NT2/D1 (cell line): ENCODE measurements around the gene NBPF6.
"Not testable (repeated sequence)": the region's sequence is repeated elsewhere in the genome, so short reads cannot be mapped to it uniquely, and the experiment has no call there.

Experiments
- DNase-seq: peaks from one replicate; pipeline ENCODE4 v3.0.0-alpha.2; 2011; ENCODE audit warnings: low read depth, low spot score
- H3K27me3 ChIP-seq: 2 replicates; pipeline ENCODE4 v1.6.0; 2011; ENCODE audit warnings: mild to moderate bottlenecking; ENCODE audit not compliant: insufficient read length, insufficient read depth
- H3K36me3 ChIP-seq: 2 replicates; pipeline ENCODE4 v1.6.1; 2011; ENCODE audit warnings: mild to moderate bottlenecking, low read length, mixed read lengths; ENCODE audit not compliant: insufficient read depth, insufficient read length
- H3K4me1 ChIP-seq: 2 replicates; pipeline ENCODE4 v1.5.1; 2011; ENCODE audit not compliant: insufficient read depth, insufficient read length
- H3K4me3 ChIP-seq: 2 replicates; pipeline ENCODE4 v1.5.1; 2011; ENCODE audit warnings: low read depth; ENCODE audit not compliant: insufficient read length
- H3K9ac ChIP-seq: 2 replicates; pipeline ENCODE4 v1.6.0; 2011; ENCODE audit warnings: low read depth; ENCODE audit not compliant: insufficient read length
- H3K9me3 ChIP-seq: 2 replicates; pipeline ENCODE4 v1.5.1; 2011; ENCODE audit warnings: mild to moderate bottlenecking, low read length; ENCODE audit not compliant: insufficient read depth

Gene NBPF6, protein sequence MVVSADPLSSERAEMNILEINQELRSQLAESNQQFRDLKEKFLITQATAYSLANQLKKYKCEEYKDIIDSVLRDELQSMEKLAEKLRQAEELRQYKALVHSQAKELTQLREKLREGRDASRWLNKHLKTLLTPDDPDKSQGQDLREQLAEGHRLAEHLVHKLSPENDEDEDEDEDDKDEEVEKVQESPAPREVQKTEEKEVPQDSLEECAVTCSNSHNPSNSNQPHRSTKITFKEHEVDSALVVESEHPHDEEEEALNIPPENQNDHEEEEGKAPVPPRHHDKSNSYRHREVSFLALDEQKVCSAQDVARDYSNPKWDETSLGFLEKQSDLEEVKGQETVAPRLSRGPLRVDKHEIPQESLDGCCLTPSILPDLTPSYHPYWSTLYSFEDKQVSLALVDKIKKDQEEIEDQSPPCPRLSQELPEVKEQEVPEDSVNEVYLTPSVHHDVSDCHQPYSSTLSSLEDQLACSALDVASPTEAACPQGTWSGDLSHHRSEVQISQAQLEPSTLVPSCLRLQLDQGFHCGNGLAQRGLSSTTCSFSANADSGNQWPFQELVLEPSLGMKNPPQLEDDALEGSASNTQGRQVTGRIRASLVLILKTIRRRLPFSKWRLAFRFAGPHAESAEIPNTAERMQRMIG

GRCh38 chr1:108450043-108450442, at the start of gene NBPF6:
TSS of gene NBPF6 (plus strand) at chr1:108450343. CDS start at chr1:108450602, 259 bp downstream.
- not testable (repeated sequence) for H3K4me3 ChIP-seq, H3K4me1 ChIP-seq, H3K9ac ChIP-seq, H3K27me3 ChIP-seq, H3K36me3 ChIP-seq, DNase-seq, H3K9me3 ChIP-seq

GRCh38 chr1:108411098-108411833, 38.9 kb upstream of the NBPF6 start:
- not testable (repeated sequence) for H3K9me3 ChIP-seq, H3K9ac ChIP-seq, DNase-seq, H3K36me3 ChIP-seq, H3K4me1 ChIP-seq, H3K27me3 ChIP-seq, H3K4me3 ChIP-seq

DNA sequence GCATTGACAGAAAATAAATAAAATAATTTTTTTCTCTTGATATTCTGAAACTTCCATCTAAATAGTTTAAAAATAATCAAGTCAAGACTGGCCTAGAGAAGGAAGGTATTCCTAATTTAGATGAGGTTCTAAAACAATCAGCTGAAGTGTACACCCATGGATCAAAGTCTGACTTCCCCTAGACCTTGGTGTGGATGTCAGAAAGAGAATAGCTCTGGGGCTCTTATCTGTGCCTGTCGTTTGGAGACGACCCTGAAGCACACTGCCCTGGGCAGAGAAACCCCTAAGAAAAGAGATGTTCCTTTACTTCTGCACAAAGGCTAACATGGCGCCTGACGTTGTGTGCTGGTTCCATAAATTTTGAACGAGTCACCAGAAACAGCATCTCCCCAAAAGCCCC, 30.0 kb upstream of the NBPF6 start:
- H3K9me3 ChIP-seq = not testable (repeated sequence)

DNA sequence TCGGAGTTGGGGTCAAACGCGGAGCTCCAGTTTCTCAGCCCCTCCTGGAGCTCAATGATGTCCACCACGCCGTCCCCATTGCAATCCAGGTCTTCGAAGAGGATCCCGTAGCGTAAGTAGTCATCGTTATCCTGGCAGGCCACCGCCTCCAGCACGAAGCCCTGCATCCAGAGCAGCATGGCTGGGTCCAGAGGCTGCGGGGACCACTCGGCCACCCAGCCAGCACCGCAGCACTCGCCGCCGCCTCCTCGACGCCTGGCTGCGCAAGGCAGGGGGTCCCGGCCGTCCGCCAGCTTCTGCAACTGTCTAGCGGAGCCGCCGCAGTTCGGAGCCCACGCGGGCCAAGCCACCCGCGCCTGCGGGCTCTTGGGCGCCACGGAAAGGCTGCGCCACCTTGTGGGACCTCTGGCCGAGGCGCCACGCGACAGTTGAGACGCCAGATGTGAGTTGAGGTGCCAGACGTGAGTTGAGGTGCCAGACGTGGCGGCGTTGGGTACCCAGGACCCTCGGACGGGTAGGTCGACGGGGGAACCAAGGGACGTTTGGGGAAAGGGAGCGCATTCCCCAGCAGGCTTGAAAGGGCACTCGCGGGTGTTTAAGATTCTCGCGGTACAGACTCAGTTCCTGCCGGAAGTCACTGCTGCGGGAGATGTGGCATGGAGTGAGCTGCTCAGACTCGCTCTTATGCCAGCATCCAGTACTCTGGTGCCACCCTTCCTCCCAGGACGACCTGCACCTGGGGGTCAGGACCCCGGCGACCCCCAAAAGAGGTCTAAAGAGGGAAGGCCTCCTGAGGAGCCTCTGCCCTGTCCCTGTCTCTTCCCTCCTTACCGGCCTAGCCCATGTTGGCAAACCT, 28.9 kb upstream of the NBPF6 start:
- not testable (repeated sequence) for DNase-seq, H3K9ac ChIP-seq, H3K4me1 ChIP-seq, H3K9me3 ChIP-seq, H3K36me3 ChIP-seq, H3K27me3 ChIP-seq, H3K4me3 ChIP-seq

More for the DNA sequence above, 30.0 kb upstream of the NBPF6 start:
- H3K36me3 ChIP-seq, H3K27me3 ChIP-seq, DNase-seq, H3K9ac ChIP-seq, H3K4me1 ChIP-seq, H3K4me3 ChIP-seq: not testable (repeated sequence)

- not testable (repeated sequence) for H3K36me3 ChIP-seq, H3K4me1 ChIP-seq, H3K27me3 ChIP-seq, DNase-seq, H3K9me3 ChIP-seq, H3K9ac ChIP-seq, H3K4me3 ChIP-seq
Measured at GRCh38 chr1:108426877-108427276, 23.3 kb upstream of the NBPF6 start.

- DNase-seq, H3K27me3 ChIP-seq, H3K4me3 ChIP-seq, H3K9ac ChIP-seq, H3K9me3 ChIP-seq, H3K36me3 ChIP-seq, H3K4me1 ChIP-seq: not testable (repeated sequence)
Measured at GRCh38 chr1:108432002-108432401, 18.1 kb upstream of the NBPF6 start.

- not testable (repeated sequence) for H3K9ac ChIP-seq, H3K36me3 ChIP-seq, H3K4me3 ChIP-seq, H3K4me1 ChIP-seq, DNase-seq, H3K9me3 ChIP-seq, H3K27me3 ChIP-seq
Measured at GRCh38 chr1:108433404-108433803, 16.7 kb upstream of the NBPF6 start.

GRCh38 chr1:108438536-108438935, 11.6 kb upstream of the NBPF6 start:
- H3K9me3 ChIP-seq, H3K4me1 ChIP-seq, H3K4me3 ChIP-seq, DNase-seq, H3K27me3 ChIP-seq, H3K36me3 ChIP-seq, H3K9ac ChIP-seq: not testable (repeated sequence)

DNA sequence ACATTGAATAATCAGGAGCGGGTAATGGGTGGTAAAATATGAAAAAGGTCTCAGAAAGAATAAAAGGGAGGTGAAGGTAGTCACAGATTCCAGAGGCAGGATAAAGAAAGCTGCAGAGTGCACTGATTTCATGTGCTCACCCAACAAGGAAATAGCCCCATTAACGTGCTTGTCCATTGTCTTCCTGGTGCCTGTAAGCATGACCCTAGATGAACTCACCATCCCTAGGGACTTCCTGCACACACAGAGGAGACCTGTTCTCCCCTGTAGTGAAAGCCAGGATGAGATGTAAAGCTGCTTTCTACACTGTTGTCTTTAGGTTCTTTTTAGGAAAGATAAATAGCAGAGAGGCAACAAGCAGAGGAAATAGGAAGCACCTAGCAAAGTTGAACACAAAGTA, 4.4 kb downstream of the NBPF6 start:
- not testable (repeated sequence) for H3K9me3 ChIP-seq, H3K9ac ChIP-seq, H3K4me3 ChIP-seq, H3K4me1 ChIP-seq, H3K27me3 ChIP-seq, DNase-seq, H3K36me3 ChIP-seq

DNA sequence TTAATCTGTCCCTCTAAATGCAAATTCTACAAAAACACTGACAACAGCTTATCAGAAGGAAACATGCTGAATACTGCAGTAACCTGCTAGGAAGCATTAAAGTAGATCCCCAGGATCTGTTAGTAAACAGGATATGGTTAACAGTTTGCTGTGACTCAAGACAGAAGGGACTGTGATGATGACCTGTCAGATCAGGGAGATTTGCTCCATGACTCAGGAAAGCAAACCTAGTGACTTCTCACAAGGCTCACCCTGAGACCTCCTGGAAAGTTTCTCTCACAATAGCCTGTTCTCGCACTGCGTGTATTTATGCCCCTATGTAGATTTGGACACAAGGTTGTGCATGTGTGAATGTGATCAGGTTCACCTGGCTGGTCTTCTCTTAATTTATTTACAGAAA, 8.5 kb downstream of the NBPF6 start:
- H3K9ac ChIP-seq, DNase-seq, H3K4me3 ChIP-seq, H3K36me3 ChIP-seq, H3K27me3 ChIP-seq, H3K4me1 ChIP-seq, H3K9me3 ChIP-seq: not testable (repeated sequence)

DNA sequence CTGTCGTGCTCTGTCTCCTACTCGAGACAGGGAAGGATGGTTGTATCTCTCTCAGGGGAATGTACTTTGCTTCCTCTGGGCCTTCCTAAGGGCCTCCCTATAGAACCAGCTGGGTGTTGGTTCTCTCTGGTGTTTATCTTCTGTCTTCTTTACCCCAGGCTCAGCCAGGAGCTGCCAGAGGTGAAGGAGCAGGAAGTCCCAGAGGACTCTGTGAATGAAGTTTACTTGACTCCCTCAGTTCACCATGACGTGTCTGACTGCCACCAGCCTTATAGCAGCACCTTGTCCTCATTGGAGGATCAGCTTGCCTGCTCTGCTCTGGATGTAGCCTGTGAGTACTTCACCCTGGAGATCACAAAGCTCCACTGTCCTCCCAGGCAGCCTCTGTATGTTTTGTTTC, 11.6 kb downstream of the NBPF6 start:
- not testable (repeated sequence) for H3K27me3 ChIP-seq, H3K4me1 ChIP-seq, H3K9ac ChIP-seq, H3K36me3 ChIP-seq, H3K4me3 ChIP-seq, H3K9me3 ChIP-seq, DNase-seq
